Measurements from ENCODE around the gene SEC63.
A peak's percentile ranks its signal among the peaks of the same experiment; 100 is the strongest.

The SEC63 gene

GRCh38 chr6:107985701-107986100 lies 27.7 kb upstream of the SEC63 start:
- in situ Hi-C loops (cut with MboI; ENCODE audit: low pct_unique_long_range_greater_than_20kb, low sequenced_read_pairs, unreplicated experiment), result no loop called here
- TF ChIP-seq CTCF (IDR thresholded peaks at IDR 0.05; ENCODE audit: extremely low read depth, insufficient read depth, missing control alignments), result no peak
- DNase-seq (ENCODE audit: low spot score), result no peak

GRCh38 chr6:107983811-107984210 lies 25.8 kb upstream of the SEC63 start:
- no peak for TF ChIP-seq CTCF (IDR thresholded peaks at IDR 0.05; ENCODE audit: extremely low read depth, insufficient read depth, missing control alignments)
- in situ Hi-C loops (cut with MboI; ENCODE audit: low pct_unique_long_range_greater_than_20kb, low sequenced_read_pairs, unreplicated experiment), result no loop called here
- no peak for DNase-seq (ENCODE audit: low spot score)

- DNase-seq (ENCODE audit: low spot score), result no peak
- in situ Hi-C loops (cut with MboI; ENCODE audit: low pct_unique_long_range_greater_than_20kb, low sequenced_read_pairs, unreplicated experiment), result no loop called here
- TF ChIP-seq CTCF (IDR thresholded peaks at IDR 0.05; ENCODE audit: extremely low read depth, insufficient read depth, missing control alignments), result no peak
These were observed 24.5 kb upstream of the SEC63 start for GRCh38 chr6:107982486-107982885.

- in situ Hi-C loops (cut with MboI; ENCODE audit: low pct_unique_long_range_greater_than_20kb, low sequenced_read_pairs, unreplicated experiment), result no loop called here
- no peak for DNase-seq (ENCODE audit: low spot score)
- no peak for TF ChIP-seq CTCF (IDR thresholded peaks at IDR 0.05; ENCODE audit: extremely low read depth, insufficient read depth, missing control alignments)
These were observed 23.7 kb upstream of the SEC63 start for GRCh38 chr6:107981695-107982094.

- TF ChIP-seq CTCF (IDR thresholded peaks at IDR 0.05; ENCODE audit: extremely low read depth, insufficient read depth, missing control alignments), result peak; percentile 23
- no peak for DNase-seq (ENCODE audit: low spot score)
- in situ Hi-C loops (cut with MboI; ENCODE audit: low pct_unique_long_range_greater_than_20kb, low sequenced_read_pairs, unreplicated experiment), result no loop called here
These were observed 19.3 kb upstream of the SEC63 start for GRCh38 chr6:107977283-107977682.

- in situ Hi-C loops (cut with MboI; ENCODE audit: low pct_unique_long_range_greater_than_20kb, low sequenced_read_pairs, unreplicated experiment), result no loop called here
- TF ChIP-seq CTCF (IDR thresholded peaks at IDR 0.05; ENCODE audit: extremely low read depth, insufficient read depth, missing control alignments), result no peak
- no peak for DNase-seq (ENCODE audit: low spot score)
These were observed 18.3 kb upstream of the SEC63 start for GRCh38 chr6:107976155-107976783.
